ENCODE data around the gene GPLD1.

Gene GPLD1

DNA sequence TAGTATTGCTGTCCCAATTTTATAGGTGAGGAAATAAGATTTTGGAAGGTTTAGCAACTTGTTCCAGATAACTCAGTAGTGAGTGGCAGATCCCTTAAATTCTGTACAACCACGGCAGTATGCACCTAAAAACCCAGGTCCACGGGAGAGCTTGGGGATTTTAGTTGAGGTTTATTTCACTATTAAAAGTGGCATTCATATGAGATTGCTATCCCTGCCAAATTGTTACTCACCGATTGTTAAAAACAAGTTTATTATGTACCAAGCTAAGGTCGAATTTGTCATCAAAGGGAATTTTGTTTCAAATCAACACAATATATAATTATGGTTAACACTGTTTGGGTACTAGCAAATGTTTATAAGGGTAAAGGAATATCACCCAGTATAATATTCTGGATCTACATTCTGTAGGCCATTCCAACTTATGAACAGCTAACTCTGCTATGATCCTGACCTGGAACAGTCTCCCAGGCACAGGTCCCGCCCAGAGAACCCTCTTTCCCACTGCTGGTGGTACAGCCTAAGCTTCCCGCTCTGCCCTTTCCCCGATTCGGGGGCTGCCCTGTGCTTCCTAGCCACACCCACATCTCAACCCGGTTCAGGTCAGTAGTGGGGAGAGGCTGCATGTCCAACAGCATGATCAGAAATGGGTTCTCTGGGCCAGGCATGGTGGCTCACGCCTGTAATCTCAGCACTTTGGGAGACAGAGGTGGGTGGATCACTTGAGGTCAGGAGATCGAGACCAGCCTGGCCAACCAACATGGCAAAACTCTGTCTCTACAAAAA, 24.9 kb downstream of the GPLD1 start:
- TF ChIP-seq, protein P1, sequence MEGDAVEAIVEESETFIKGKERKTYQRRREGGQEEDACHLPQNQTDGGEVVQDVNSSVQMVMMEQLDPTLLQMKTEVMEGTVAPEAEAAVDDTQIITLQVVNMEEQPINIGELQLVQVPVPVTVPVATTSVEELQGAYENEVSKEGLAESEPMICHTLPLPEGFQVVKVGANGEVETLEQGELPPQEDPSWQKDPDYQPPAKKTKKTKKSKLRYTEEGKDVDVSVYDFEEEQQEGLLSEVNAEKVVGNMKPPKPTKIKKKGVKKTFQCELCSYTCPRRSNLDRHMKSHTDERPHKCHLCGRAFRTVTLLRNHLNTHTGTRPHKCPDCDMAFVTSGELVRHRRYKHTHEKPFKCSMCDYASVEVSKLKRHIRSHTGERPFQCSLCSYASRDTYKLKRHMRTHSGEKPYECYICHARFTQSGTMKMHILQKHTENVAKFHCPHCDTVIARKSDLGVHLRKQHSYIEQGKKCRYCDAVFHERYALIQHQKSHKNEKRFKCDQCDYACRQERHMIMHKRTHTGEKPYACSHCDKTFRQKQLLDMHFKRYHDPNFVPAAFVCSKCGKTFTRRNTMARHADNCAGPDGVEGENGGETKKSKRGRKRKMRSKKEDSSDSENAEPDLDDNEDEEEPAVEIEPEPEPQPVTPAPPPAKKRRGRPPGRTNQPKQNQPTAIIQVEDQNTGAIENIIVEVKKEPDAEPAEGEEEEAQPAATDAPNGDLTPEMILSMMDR (IDR thresholded peaks at IDR 0.05; ENCODE audit: borderline replicate concordance, control extremely low read depth, extremely low read depth, insufficient read depth, missing control alignments): no peak
- in situ Hi-C loops (cut with MboI; ENCODE audit: low sequenced_read_pairs, unreplicated experiment): no loop called here
- no peak for DNase-seq (ENCODE audit: low spot score)

DNA sequence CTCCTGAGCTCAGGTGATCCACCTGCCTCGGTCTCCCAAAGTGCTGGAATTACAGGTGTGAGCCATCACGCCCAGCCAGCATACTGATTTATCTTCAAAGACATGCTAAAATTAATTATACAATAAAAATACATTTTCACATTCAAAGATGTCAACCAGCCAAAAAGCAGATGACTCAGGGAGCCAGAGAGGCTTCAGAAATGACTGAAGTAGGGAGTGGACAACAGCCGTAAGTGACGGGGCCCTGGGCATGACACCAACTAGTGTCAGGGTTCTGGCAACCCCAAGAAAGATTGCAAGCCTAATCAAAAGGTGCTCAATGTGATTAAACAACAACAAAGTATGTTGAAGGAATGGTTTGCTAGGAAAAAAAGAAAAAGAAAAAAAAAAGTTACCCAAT, 28.4 kb downstream of the GPLD1 start:
- no peak for DNase-seq (ENCODE audit: low spot score)
- TF ChIP-seq, protein P1 (IDR thresholded peaks at IDR 0.05; ENCODE audit: borderline replicate concordance, control extremely low read depth, extremely low read depth, insufficient read depth, missing control alignments): no peak
- in situ Hi-C loops (cut with MboI; ENCODE audit: low sequenced_read_pairs, unreplicated experiment): no loop called here

DNA sequence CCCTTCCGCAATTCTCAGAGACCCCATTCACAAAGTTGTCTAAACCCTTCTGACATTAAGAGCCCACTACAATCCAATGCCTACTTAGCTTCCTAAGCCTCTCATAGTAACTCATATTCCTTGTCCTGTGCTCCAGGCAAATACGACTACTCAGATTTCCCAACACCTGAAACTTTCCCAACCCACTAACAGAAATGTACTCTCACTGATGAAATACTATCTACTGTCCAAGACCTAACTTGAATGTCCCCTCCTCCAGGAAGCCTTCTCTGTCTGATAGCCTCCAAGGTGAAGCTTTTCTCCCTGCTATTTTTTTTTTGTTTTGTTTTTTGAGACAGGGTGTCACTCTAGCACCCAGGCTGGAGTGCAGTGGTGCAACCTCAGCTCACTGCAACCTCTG, 30.4 kb downstream of the GPLD1 start:
- TF ChIP-seq, protein P1 (IDR thresholded peaks at IDR 0.05; ENCODE audit: borderline replicate concordance, control extremely low read depth, extremely low read depth, insufficient read depth, missing control alignments): no peak
- in situ Hi-C loops (cut with MboI; ENCODE audit: low sequenced_read_pairs, unreplicated experiment): no loop called here

DNA sequence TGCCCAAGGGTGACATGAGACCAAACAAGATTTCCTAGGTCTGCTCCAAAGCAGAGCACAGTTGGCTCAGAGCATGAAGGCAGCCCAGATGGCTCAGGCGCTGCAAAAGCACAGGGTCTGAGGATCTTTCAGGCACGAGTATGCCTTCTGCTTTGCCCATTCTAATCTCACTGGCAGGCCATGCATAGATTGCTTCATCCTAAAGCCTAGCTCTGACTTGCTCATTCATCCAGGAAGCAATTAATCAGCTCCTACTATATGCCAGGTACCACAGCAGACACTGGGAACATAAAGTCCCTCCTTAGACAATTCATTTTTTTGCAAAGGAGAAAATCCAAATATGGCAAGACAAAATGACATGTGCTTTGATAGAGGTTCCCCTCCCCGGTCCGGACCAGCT, 31.2 kb downstream of the GPLD1 start:
- TF ChIP-seq, protein P1 (IDR thresholded peaks at IDR 0.05; ENCODE audit: borderline replicate concordance, control extremely low read depth, extremely low read depth, insufficient read depth, missing control alignments): no peak
- DNase-seq (ENCODE audit: low spot score): no peak
- in situ Hi-C loops (cut with MboI; ENCODE audit: low sequenced_read_pairs, unreplicated experiment): no loop called here

More for the DNA sequence above, 30.4 kb downstream of the GPLD1 start:
- no peak for DNase-seq (ENCODE audit: low spot score)

DNA sequence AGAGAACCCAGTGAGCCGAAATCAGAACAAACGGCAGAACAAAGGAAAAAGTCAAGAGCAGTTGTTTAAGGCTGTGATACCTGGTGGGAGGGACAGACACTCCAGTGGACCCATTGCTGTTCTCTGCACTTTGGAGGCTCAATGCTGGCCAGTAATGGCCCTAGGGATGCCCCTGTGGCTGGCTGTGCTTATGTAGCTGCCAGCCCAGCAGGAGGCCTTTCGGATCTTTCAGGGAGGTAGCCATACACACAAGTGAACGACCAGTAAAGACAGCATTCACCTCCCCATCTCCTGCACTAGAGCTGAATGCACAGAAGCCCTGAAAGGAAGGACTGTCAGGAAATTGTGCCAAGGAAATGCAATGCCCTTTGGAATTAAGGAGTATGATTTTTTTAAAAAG, 34.3 kb downstream of the GPLD1 start:
- DNase-seq (ENCODE audit: low spot score): no peak
- TF ChIP-seq, protein P1 (IDR thresholded peaks at IDR 0.05; ENCODE audit: borderline replicate concordance, control extremely low read depth, extremely low read depth, insufficient read depth, missing control alignments): no peak
- in situ Hi-C loops (cut with MboI; ENCODE audit: low sequenced_read_pairs, unreplicated experiment): no loop called here

DNA sequence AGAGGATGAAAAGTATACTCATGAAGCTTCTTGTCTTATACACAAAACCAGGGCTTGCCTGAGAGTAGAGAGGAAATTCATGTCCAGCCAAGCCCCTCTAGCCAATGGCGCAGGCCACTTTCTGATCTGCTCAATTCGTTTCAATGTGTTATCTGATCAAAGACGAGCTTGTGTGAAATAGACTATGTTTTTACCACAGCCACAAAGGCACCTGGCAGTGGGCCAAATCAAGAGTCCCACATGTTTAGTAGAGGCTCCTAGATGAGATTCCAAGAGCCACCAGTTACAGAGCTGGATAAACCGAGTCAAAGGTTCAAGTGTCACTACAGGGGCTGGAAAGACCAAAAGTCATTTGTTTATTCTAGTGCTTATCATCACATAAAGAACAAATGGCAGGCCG, 34.9 kb downstream of the GPLD1 start:
- in situ Hi-C loops (cut with MboI; ENCODE audit: low sequenced_read_pairs, unreplicated experiment): no loop called here
- DNase-seq (ENCODE audit: low spot score): no peak
- TF ChIP-seq, protein P1 (IDR thresholded peaks at IDR 0.05; ENCODE audit: borderline replicate concordance, control extremely low read depth, extremely low read depth, insufficient read depth, missing control alignments): no peak

Data from GM13976 (cell line).